Left lung (tissue), 10 donors: Measurements from ENCODE around the gene ALAS2. TPM values are rescaled to one million over a fixed set of nuclear protein-coding genes. Genes with fewer than 3 reads are reported as not detected.

Experiments
- ATAC-seq: fragments of 200-7000 bp; cut with Tn5 transposase; one replicate; pipeline ENCODE4 v1.9.1; 2020; ENCODE audit warnings: moderate library complexity
- DNase-seq, 4 donors: peaks; one replicate each; pipeline ENCODE4 v3.0.0-alpha.2; 2013 to 2020
- H3K27ac ChIP-seq, 2 donors: fragments of 200-600 bp; sonication (generic) in 1 of 2; one replicate each; pipeline versions ENCODE4 v1.5.0 to v1.8.0; 2020 to 2021
- H3K27me3 ChIP-seq, 2 donors: fragments of 200-600 bp; sonication (generic) in 1 of 2; one replicate each; pipeline versions ENCODE4 v1.5.0 to v1.8.0; 2020 to 2021
- H3K36me3 ChIP-seq, 2 donors: fragments of 200-600 bp; sonication (generic) in 1 of 2; one replicate each; pipeline versions ENCODE4 v1.5.0 to v1.8.0; 2020 to 2021
- H3K4me1 ChIP-seq, 2 donors: fragments of 200-600 bp; one replicate each; pipeline ENCODE4 v1.8.0; 2021
- H3K4me3 ChIP-seq, 2 donors: fragments of 200-600 bp; sonication (generic) in 1 of 2; one replicate each; pipeline versions ENCODE4 v1.5.0 to v1.8.0; 2020 to 2021; ENCODE audit warnings: mild to moderate bottlenecking in 1 of 2
- H3K9me3 ChIP-seq, 2 donors: fragments of 200-600 bp; sonication (generic) in 1 of 2; one replicate each; pipeline versions ENCODE4 v1.5.0 to v1.8.0; 2020 to 2021
- CTCF ChIP-seq, 2 donors: fragments of 200-600 bp; sonication (generic) in 1 of 2; IDR thresholded peaks; one replicate each; pipeline versions ENCODE4 v1.5.0 to v1.8.0; 2021; ENCODE audit warnings: antibody characterized with exemption in 2 of 2
- intact Hi-C, 2 donors: fragments of 100-400 bp; cut with DNase I; formaldehyde crosslinking; loops; one replicate each; pipeline versions ENCODE4 v1.11.2 to v1.14.2; 2022
- polyA plus RNA-seq, 6 donors: library from polyadenylated mRNA; unstranded; fragments of 120-200 nt; gene quantifications; one replicate each; pipeline ENCODE4 v1.2.1, GENCODE V29; 2013; ENCODE audit not compliant: insufficient read length in 6 of 6
- total RNA-seq, 2 donors: library from RNA; stranded (reverse); fragmentation: NEBNext Ultra II Directional; extraction: Animal tissue kit (Norgen Biotek cat#: 25700); gene quantifications; one replicate each; pipeline ENCODE4 v1.2.1, GENCODE V29; 2021
- donor health status: DM: no; HTN: yes; CAD: no.
- donor health status: DM: no; HTN: no; CAD: no.

The ALAS2 gene
- total and polyA plus RNA-seq, 8 donors, result 1.0 to 56.9 (median 22.3) TPM

- H3K9me3 ChIP-seq, result no peaks in the 10 kb centered on the region
- peaks cover 0 to 50% of the 10 kb centered on the region in 2 donors for H3K36me3 ChIP-seq
- no peak for TF ChIP-seq CTCF (IDR thresholded peaks at IDR 0.05)
- H3K4me3 ChIP-seq, result no peak overlapping the region
- no peak for ATAC-seq
- H3K4me1 ChIP-seq, result peaks cover 0 to 4% of the 10 kb centered on the region in 2 donors
- intact Hi-C loops, result no loop called here
- peak overlapping the region in 1 of 2 donors; percentile 19 for H3K27ac ChIP-seq
- no peaks in the 10 kb centered on the region for H3K27me3 ChIP-seq
- DNase-seq, result no peak
Observed at GRCh38 chrX:55006827-55007621, 23.8 kb downstream of the ALAS2 start.

- Histone ChIP-seq H3K4me1 (peaks cover 0 to 13% of the 10 kb centered on the region in 2 donors), H3K9me3 (no peaks in the 10 kb centered on the region), H3K36me3 (peaks cover 0 to 50% of the 10 kb centered on the region in 2 donors), H3K27ac (no peak overlapping the region), H3K4me3 (no peak overlapping the region), H3K27me3 (no peaks in the 10 kb centered on the region)
- DNase-seq, result no peak
- no peak for TF ChIP-seq CTCF (IDR thresholded peaks at IDR 0.05)
- intact Hi-C loops, result no loop called here
- no peak for ATAC-seq
Observed at GRCh38 chrX:55005256-55005655, 25.5 kb downstream of the ALAS2 start.

- intact Hi-C loops, result no loop called here
- TF ChIP-seq CTCF (IDR thresholded peaks at IDR 0.05), result no peak
- no peak for ATAC-seq
- H3K4me1 ChIP-seq, result peaks cover 0 to 13% of the 10 kb centered on the region in 2 donors
- H3K4me3 ChIP-seq, result no peak overlapping the region
- peaks cover 0 to 50% of the 10 kb centered on the region in 2 donors for H3K36me3 ChIP-seq
- no peaks in the 10 kb centered on the region for H3K27me3 ChIP-seq
- no peak for DNase-seq
- H3K27ac ChIP-seq, result no peak overlapping the region
- H3K9me3 ChIP-seq, result no peaks in the 10 kb centered on the region
Observed at GRCh38 chrX:55004231-55004630, 26.5 kb downstream of the ALAS2 start.

- Histone ChIP-seq H3K27ac (peak within 1 kb of the TSS; percentile 90 to 91), H3K4me1 (peaks cover 0 to 9% of the 10 kb centered on the region in 2 donors), H3K9me3 (no peaks in the 10 kb centered on the region), H3K27me3 (no peaks in the 10 kb centered on the region), H3K36me3 (peaks cover 0 to 27% of the 10 kb centered on the region in 2 donors), H3K4me3 (peak within 1 kb of the TSS; percentile 41 to 61)
- peak; percentile 98 for ATAC-seq
- TF ChIP-seq CTCF (IDR thresholded peaks at IDR 0.05), result no peak
- intact Hi-C loops, result no loop called here
- peak; percentile 87 to 95 (median 93) for DNase-seq
Observed at GRCh38 chrX:54999717-55000598, 30.8 kb downstream of the ALAS2 start, which contains the start of gene APEX2. Gene APEX2, plus strand, starts transcription at chrX:55000363. Its CDS starts 60 bp downstream, at chrX:55000423.

GRCh38 chrX:54995621-54996020, 35.2 kb downstream of the ALAS2 start:
- DNase-seq (no peak), ATAC-seq (no peak)
- Histone ChIP-seq H3K36me3 (no peaks in the 10 kb centered on the region), H3K27me3 (no peaks in the 10 kb centered on the region), H3K27ac (no peak overlapping the region), H3K9me3 (no peaks in the 10 kb centered on the region), H3K4me1 (no peaks in the 10 kb centered on the region), H3K4me3 (no peak overlapping the region)
- intact Hi-C loops, result no loop called here
- no peak for TF ChIP-seq CTCF (IDR thresholded peaks at IDR 0.05)
